Stimulated activated naive CD8-positive, alpha-beta T cell treated with anti-CD3 and anti-CD28 coated beads, Interleukin-15, Interleukin-2, amounts not matched to agents 100 U/mL and 50 U/mL, for 24 hours (primary cell): ENCODE data around the gene MSMP.

Experiments
- ATAC-seq: fragments of 150-1000 bp; cut with Tn5 transposase; one replicate; pipeline ENCODE4 v1.10.0; 2021
- DNase-seq: peaks from one replicate; pipeline ENCODE4 v3.0.0; 2021

The MSMP gene, protein sequence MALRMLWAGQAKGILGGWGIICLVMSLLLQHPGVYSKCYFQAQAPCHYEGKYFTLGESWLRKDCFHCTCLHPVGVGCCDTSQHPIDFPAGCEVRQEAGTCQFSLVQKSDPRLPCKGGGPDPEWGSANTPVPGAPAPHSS

GRCh38 chr9:35754264-35754663 is at the start of gene MSMP:
TSS of gene MSMP (minus strand) at chr9:35754276. CDS start at chr9:35754129, 147 bp downstream.
- DNase-seq (no peak), ATAC-seq (no peak)

DNA sequence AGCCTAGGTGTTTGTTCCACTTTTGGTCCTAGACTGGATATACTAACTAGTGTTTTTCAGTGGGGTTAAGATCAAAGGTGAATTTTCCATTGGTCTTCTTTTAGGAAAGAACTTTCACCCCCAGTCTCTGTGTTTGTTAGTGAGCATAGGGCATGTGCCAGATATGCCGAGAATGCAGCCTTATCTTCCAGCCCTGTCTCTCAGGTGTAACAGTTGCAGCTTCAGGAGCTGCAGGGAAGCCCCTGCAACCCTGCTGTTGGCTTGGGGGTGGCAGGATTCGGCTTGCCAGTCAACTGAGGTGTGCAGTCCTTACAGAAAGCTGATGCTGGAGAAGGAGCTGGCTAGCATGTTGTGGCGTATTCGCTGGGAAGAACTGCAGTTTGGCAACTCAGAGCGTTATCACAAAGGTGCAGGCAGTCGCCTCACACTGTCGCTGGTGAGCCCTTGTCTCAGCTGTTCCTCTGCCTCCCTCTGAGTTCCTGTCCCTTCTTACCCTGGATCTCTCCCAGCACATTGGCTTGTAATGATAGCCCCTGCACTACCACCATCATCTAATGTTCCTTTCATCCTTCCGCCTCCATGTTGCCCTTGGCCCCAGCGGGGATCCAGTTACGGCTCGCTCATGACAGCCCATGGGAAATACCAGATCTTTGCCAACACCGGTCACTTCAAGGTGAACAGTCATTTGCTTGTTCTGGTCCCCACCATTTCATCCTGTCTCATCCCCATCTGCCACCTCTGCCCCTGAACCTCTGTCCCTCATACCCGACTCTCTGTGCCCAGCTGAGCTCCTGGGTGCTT is 47.5 kb upstream of the MSMP start:
- no peak for ATAC-seq
- DNase-seq: no peak

- no peak for DNase-seq
- no peak for ATAC-seq
Measured at GRCh38 chr9:35800530-35800929, 46.5 kb upstream of the MSMP start.

- no peak for DNase-seq
Measured at GRCh38 chr9:35798658-35799374, 44.7 kb upstream of the MSMP start.

GRCh38 chr9:35797311-35798109 is 43.4 kb upstream of the MSMP start:
- no peak for ATAC-seq
- DNase-seq: no peak

More at GRCh38 chr9:35798658-35799374, 44.7 kb upstream of the MSMP start:
- peak; percentile 95 for ATAC-seq

- ATAC-seq: no peak
- no peak for DNase-seq
Measured at GRCh38 chr9:35795695-35796094, 41.6 kb upstream of the MSMP start.

- DNase-seq (no peak), ATAC-seq (no peak)
Measured at GRCh38 chr9:35793461-35793860, 39.4 kb upstream of the MSMP start.

GRCh38 chr9:35792826-35793225 is 38.8 kb upstream of the MSMP start:
- ATAC-seq (no peak), DNase-seq (no peak)

DNA sequence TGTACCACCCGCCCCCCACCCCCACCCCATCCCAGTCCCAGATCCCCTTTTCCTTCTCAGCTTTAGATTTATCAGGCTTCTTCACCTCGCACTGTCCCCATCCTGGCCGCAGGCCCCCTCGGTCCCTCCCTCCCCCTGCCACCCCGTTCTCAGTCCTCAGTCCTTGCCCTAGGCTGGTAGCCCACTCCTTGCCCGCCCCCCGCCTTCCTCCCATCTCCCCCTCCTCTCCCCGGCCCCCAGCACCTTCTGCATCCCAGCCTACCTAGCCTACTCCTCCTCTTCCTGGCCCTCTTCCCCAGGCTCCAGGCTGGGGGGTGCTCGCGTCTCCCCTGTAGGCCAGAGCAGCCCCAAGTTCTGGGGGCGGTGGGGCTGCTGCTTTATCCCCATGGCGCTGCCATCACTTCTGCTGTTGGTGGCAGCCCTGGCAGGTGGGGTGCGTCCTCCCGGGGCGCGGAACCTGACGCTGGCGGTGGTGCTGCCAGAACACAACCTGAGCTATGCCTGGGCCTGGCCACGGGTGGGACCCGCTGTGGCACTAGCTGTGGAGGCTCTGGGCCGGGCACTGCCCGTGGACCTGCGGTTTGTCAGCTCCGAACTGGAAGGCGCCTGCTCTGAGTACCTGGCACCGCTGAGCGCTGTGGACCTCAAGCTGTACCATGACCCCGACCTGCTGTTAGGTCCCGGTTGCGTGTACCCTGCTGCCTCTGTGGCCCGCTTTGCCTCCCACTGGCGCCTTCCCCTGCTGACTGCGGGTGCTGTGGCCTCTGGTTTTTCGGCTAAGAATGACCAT is 38.1 kb upstream of the MSMP start:
- ATAC-seq (no peak), DNase-seq (no peak)

GRCh38 chr9:35791297-35791921 is 37.3 kb upstream of the MSMP start, which contains the start of gene NPR2:
TSS of gene NPR2 (plus strand) at chr9:35791591. CDS start at chr9:35792409, 818 bp downstream.
- DNase-seq (no peak), ATAC-seq (no peak)

GRCh38 chr9:35790385-35791296 is 36.6 kb upstream of the MSMP start:
- ATAC-seq (peak; percentile 74), DNase-seq (peak; percentile 54)

- no peak for DNase-seq
- ATAC-seq: no peak
Measured at GRCh38 chr9:35790025-35790384, 35.9 kb upstream of the MSMP start.

- ATAC-seq: no peak
Measured at GRCh38 chr9:35789541-35789940, 35.5 kb upstream of the MSMP start.

DNA sequence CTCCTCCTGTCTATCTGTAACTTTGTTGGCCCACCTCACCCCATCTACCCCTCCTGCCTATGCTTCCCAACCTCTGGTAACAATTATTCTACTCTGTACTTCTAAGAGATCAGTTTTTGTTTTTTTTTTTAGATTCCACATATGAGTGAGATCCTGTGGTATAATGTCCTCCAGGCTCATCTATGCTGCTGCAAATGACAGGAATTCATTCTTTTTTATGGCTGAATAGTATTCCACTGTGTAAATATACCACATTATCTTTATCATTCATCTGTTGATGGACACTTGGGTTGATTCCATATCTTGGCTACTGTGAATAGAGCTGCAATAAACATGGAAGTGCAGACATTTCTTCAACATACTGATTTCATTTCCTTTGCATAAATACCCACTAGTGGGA is 29.3 kb upstream of the MSMP start:
- ATAC-seq: no peak
- DNase-seq: no peak

More at GRCh38 chr9:35789541-35789940, 35.5 kb upstream of the MSMP start:
- DNase-seq: no peak

GRCh38 chr9:35781066-35781465 is 27.0 kb upstream of the MSMP start:
- no peak for ATAC-seq

GRCh38 chr9:35778496-35778895 is 24.4 kb upstream of the MSMP start:
- DNase-seq: no peak
- no peak for ATAC-seq

More at GRCh38 chr9:35781066-35781465, 27.0 kb upstream of the MSMP start:
- no peak for DNase-seq

DNA sequence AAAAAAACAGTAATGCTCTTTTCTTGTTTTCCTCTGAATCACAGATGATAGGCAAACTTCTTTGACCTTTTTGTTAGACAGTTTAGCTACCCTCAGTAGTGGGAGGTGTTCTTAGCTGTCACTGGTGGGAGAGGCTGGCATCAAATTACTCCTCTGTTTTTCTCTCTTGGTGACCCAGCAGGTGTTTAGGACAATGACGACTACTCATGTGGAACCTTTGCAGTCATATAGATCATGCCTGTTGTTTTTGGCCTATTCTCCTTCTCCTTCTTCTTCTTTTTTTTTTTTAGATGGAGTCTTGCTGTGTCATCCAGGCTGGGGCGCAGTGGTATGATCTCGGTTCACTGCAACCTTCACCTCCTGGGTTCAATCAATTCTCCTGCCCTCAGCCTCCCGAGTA is 21.9 kb upstream of the MSMP start:
- no peak for DNase-seq
- ATAC-seq: peak; percentile 69

DNA sequence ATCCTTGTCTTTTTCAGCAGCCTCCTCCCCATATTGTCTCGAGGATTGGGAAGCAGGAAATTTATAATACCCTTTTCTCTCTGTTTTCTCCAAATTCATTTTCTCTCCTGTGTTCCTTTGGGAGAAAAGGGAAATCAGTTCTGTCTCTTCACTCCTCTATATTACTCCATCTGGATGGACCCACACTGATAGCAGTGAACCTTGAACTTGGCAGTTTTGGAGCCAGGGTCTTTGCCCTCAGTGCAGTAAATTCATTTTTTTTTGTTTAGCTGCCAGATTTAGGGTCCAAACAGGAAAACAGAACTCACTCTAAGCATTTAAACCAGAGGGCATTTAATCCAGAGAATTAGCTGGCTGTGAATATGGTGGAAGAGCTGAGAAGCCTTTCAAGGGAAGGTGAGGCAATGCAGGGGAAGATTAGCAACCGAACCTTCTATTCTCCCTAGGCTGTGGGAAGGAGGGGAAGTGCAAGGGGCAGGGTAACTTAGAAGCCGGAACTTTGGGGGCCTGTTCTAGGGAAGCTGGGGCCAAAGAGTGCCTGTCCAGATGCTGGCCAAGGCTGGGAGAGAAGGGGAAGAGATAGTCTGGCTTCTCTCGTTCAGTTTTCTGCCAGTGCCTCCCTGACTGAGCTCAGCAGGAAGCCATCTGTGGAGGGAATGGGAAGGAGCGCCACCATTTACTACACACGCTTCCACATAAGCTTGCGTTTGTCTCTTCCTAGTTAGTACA is 21.0 kb upstream of the MSMP start:
- no peak for DNase-seq
- ATAC-seq: no peak

DNA sequence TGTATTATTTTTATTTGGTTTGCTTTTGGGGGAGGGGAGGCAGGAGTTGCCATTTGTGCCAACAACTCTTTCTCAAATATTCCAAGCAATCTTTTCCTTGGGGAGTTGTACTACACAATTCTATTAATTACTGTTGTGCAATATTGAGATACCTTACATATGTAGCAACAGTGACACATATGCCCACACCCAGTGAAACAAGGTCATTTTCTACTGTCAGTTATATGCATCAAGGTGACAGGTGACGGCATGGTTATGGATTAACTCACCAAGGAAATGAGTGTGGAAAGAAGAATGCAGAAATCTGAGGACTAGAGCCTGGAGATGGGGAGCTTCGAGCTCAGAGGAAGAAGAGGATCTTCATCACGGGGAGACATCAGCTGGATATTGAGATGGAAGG is 17.9 kb upstream of the MSMP start:
- DNase-seq (no peak), ATAC-seq (no peak)
